ENCODE results near the gene FCHSD2.

FCHSD2 gene

GRCh38 chr11:72968390-72968789 lies 173.7 kb downstream of the FCHSD2 start:
- no peak for DNase-seq (ENCODE audit: low read depth)

- no peak for DNase-seq (ENCODE audit: low read depth)
Observed at GRCh38 chr11:72965672-72966071, 176.4 kb downstream of the FCHSD2 start.

DNA sequence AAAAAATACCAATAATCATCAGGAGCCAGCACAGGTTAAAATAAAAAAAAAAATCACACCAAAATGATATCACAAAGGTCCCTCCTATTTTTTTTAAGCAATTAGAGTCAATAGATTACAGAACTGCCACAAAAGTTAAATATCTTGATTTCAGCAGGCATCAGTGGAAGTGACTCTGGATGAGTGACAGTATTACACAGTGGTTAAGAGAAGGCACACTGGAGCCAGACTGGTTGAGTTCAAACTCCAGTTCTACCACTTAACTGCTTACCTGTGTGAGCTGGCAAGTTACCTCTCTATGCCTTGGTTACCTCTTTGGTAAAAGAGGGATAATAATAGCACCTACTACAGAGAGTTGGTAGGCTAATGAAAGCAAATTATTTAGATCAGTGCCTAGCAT lies 179.4 kb downstream of the FCHSD2 start:
- no peak for DNase-seq (ENCODE audit: low read depth)

- DNase-seq (ENCODE audit: low read depth) = no peak
Observed at GRCh38 chr11:72962084-72962483, 180.0 kb downstream of the FCHSD2 start.

DNA sequence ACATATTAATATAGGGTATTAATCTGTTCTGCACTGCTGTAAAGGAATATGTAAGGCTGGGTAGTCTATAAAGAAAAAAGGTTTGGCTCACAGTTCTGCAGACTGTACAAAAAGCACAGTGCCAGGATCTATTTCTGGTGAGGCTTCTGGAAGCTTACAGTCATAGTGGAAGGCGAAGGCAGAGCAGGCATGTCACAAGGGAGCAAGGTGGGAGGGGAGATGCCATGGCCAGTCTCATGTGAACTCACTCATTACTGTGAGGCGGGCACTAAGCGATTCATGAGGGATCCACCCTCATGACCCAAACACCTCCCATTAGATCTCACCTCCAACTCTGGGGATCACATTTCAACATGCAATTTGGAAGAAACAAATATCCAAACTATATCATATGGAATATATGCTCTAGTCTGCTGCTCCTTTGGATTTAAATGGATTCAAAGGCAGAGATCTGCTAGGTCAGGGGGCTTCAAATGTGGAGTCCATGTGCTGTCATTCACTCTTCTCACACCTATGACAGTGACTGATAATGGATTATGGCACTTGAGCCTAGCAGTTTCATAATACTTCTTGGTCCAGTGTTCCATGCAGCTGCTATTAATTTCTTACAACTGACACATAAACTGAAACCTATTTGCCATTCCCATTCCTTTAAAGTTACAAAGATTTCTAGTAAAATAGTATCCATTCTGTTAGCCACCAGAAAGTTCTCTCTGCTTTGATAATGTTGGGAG lies 182.0 kb downstream of the FCHSD2 start:
- DNase-seq (ENCODE audit: low read depth) = no peak

GRCh38 chr11:72958791-72959190 lies 183.3 kb downstream of the FCHSD2 start:
- DNase-seq (ENCODE audit: low read depth) = no peak

DNA sequence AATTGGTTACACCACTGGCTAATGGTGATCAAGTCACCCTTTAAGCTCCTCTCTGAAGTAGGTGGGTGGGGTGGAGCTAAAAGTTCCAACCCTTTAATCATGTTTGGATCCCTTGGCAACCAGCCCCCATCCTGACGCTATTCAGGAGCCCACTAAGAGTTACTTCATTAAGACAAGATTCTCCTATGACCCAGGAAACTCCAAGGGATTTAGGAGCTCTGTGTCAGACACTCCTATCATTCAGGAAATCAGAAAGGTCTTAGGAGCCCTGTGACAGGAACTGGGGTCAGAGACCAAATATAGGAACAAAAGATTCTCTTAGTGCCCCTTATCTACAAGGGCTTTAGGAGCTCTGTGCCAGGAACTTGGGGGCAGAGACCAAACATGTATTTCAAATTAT lies 186.7 kb downstream of the FCHSD2 start:
- no peak for DNase-seq (ENCODE audit: low read depth)

DNA sequence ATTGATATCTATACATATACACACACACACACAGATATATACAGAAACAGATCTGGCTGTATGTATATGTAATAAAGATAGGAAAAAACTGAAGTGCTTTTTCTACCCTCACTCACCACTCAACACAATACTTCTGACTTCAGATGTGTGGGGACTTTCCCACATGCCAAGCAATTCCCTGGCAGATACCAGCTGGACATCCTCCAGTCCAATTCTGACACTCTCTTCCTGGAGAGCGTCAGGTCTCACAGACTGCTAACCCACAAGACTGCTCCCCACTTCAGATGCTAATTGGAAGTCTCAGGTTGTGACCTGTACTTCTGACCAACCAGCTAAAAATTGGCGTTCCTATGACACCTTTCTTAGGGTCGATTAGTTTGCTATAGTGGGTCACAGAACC lies 187.3 kb downstream of the FCHSD2 start:
- DNase-seq (ENCODE audit: low read depth) = no peak

- no peak for DNase-seq (ENCODE audit: low read depth)
Observed at GRCh38 chr11:72953637-72954036, 188.5 kb downstream of the FCHSD2 start.

GRCh38 chr11:72951888-72952287 lies 190.2 kb downstream of the FCHSD2 start:
- no peak for DNase-seq (ENCODE audit: low read depth)

DNA sequence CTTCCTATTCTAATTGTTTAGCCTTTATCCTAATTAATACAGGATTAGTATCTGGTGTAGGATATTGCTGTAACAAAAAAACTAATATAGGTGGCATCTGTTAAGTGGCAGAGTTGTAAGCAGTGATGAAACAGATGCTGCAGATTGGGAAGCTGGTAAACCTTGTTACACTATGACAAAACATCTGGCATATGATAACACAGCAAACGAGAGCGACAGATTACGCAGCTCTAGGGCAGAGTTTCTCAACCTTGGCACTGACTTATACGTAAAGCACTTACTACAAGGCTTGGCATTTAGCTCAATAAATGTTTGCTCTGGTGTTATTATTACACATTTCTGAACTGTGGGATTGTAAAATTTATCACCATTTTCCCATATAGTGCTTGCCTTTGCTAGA lies 190.9 kb downstream of the FCHSD2 start:
- no peak for DNase-seq (ENCODE audit: low read depth)

- no peak for DNase-seq (ENCODE audit: low read depth)
Observed at GRCh38 chr11:72950685-72951084, 191.4 kb downstream of the FCHSD2 start.

DNA sequence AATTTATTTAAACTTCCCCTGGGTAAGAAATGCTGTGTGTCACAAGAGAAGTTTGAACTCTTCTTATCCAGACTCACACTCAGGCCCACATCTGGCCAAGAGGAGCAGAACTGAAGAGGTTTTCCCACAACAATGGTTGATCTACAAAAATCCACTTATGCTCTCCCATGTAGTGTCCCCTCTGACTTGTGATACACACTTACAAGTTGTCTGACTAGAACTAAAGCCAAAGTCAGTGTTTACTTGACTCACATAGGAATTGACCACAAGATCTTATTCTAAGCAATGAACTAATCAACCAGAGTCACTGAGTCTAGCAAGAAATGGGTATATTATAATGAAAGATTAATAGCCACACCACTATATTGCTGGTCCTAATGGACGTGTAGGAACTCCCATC lies 194.9 kb downstream of the FCHSD2 start:
- DNase-seq (ENCODE audit: low read depth) = no peak

- DNase-seq (ENCODE audit: low read depth) = no peak
Observed at GRCh38 chr11:72943664-72944063, 198.5 kb downstream of the FCHSD2 start.

- DNase-seq (ENCODE audit: low read depth) = no peak
Observed at GRCh38 chr11:72940417-72940816, 201.7 kb downstream of the FCHSD2 start.

GRCh38 chr11:72939031-72939430 lies 203.1 kb downstream of the FCHSD2 start:
- DNase-seq (ENCODE audit: low read depth) = no peak

- no peak for DNase-seq (ENCODE audit: low read depth)
Observed at GRCh38 chr11:72937439-72937838, 204.7 kb downstream of the FCHSD2 start.

DNA sequence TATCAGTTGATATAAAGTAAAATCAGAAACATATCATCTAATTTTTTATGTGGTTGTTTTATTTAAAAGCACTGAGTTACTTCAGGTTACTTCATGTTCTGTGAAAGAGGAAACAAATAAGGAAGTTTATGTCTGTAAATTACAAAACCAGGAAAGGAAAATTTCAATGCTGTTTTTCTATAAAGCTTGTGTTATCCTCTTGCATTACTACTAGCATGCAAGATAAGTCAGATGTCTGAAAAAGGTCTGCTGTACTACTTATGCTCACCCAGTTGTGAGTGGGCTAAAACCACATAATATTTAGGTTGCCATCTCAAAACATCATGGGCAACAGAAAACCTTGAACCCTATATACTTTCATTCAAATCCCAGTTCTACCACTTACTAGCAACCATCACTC lies 206.4 kb downstream of the FCHSD2 start:
- no peak for DNase-seq (ENCODE audit: low read depth)

GRCh38 chr11:72932132-72932570 lies 210.0 kb downstream of the FCHSD2 start:
- no peak for DNase-seq (ENCODE audit: low read depth)

DNA sequence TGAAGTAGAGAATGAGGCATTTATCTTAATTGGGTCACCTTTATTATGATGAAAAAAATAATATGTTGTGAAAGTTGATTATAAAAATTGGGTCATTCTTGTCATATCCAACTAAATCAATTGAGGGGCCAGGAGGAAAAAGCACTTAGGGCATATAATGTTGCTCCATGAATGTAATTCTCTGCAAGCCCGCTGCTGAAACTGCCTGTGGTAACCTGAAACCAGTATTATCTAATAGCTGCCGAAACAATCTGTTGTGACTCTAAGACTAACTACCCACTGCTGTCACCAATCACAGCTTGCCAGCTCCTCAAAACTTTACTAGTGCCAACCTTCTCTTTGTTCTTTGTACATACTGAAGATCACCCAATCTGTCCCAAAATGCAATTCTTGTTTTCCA lies 212.1 kb downstream of the FCHSD2 start:
- no peak for DNase-seq (ENCODE audit: low read depth)

GRCh38 chr11:72929256-72929655 lies 212.9 kb downstream of the FCHSD2 start:
- no peak for DNase-seq (ENCODE audit: low read depth)

GRCh38 chr11:72927380-72927779 lies 214.7 kb downstream of the FCHSD2 start:
- no peak for DNase-seq (ENCODE audit: low read depth)

DNA sequence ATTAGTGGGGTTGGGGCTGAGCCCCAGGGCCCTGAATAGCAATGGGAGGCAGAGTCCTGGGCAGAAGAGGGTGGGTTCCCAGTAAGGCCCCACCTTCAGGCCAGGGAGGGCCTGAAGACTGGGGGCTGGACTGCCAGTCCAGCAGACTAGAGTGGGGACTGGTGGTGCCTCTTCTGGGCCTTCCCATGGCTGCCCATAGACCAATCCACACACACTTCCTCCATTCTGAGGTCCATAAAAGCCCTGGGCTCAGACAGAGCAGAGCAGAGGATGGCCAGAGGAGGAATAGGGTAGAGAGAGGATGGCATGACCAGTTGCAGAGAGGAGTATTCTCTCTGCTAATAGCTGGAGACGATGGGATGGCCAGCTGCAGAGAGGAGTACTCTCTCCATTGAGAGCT lies 216.0 kb downstream of the FCHSD2 start:
- no peak for DNase-seq (ENCODE audit: low read depth)

- no peak for DNase-seq (ENCODE audit: low read depth)
Observed at GRCh38 chr11:72925656-72926055, 216.5 kb downstream of the FCHSD2 start.
